Central memory CD8-positive, alpha-beta T cell (primary cell): ENCODE data around the gene INPP5A.

Source experiments
- ATAC-seq: fragments of 150-1000 bp; cut with Tn5 transposase; replicated peaks from 2 replicates; pipeline ENCODE4 v1.10.0; 2022; ENCODE audit warnings: mild to moderate bottlenecking, moderate FRiP score, moderate number of reproducible peaks; ENCODE audit not compliant: poor library complexity, severe bottlenecking; ENCODE audit errors: extremely low read depth
- DNase-seq, 2 donors: peaks; one replicate each; pipeline ENCODE4 v3.0.0; 2021; ENCODE audit warnings: low spot score in 2 of 2
- H3K27ac Mint-ChIP-seq: one replicate; pipeline ENCODE4 v1.8.0; 2022; ENCODE audit warnings: low read depth, mild to moderate bottlenecking, moderate library complexity, mixed read lengths
- H3K27me3 Mint-ChIP-seq: one replicate; pipeline ENCODE4 v1.8.0; 2022; ENCODE audit warnings: mixed read lengths
- H3K36me3 Mint-ChIP-seq: one replicate; pipeline ENCODE4 v1.8.0; 2022; ENCODE audit warnings: mild to moderate bottlenecking, moderate library complexity, mixed read lengths; ENCODE audit not compliant: insufficient read depth
- H3K4me1 Mint-ChIP-seq: one replicate; pipeline ENCODE4 v1.8.0; 2022; ENCODE audit warnings: mixed read lengths
- H3K4me3 Mint-ChIP-seq: one replicate; pipeline ENCODE4 v1.8.0; 2022; ENCODE audit warnings: mild to moderate bottlenecking, moderate library complexity, mixed read lengths
- H3K9me3 Mint-ChIP-seq: one replicate; pipeline ENCODE4 v1.8.0; 2022; ENCODE audit warnings: mixed read lengths

The INPP5A gene

GRCh38 chr10:132716691-132717490 is 179.3 kb downstream of the INPP5A start:
- DNase-seq (no peak), ATAC-seq (no peak)
- Mint-ChIP-seq H3K27ac (no peak overlapping the region), H3K27me3 (no peaks in the 10 kb centered on the region), H3K4me1 (no peaks in the 10 kb centered on the region), H3K4me3 (no peak overlapping the region), H3K9me3 (no peaks in the 10 kb centered on the region), H3K36me3 (peaks cover 2% of the 10 kb centered on the region)

- DNase-seq, result no peak
- H3K27ac Mint-ChIP-seq, result no peak overlapping the region
- ATAC-seq, result no peak
- H3K9me3 Mint-ChIP-seq, result no peaks in the 10 kb centered on the region
- no peaks in the 10 kb centered on the region for H3K4me1 Mint-ChIP-seq
- H3K36me3 Mint-ChIP-seq, result peaks cover 1% of the 10 kb centered on the region
- no peak overlapping the region for H3K4me3 Mint-ChIP-seq
- H3K27me3 Mint-ChIP-seq, result no peaks in the 10 kb centered on the region
Observed at GRCh38 chr10:132721725-132722124, 184.1 kb downstream of the INPP5A start.

DNA sequence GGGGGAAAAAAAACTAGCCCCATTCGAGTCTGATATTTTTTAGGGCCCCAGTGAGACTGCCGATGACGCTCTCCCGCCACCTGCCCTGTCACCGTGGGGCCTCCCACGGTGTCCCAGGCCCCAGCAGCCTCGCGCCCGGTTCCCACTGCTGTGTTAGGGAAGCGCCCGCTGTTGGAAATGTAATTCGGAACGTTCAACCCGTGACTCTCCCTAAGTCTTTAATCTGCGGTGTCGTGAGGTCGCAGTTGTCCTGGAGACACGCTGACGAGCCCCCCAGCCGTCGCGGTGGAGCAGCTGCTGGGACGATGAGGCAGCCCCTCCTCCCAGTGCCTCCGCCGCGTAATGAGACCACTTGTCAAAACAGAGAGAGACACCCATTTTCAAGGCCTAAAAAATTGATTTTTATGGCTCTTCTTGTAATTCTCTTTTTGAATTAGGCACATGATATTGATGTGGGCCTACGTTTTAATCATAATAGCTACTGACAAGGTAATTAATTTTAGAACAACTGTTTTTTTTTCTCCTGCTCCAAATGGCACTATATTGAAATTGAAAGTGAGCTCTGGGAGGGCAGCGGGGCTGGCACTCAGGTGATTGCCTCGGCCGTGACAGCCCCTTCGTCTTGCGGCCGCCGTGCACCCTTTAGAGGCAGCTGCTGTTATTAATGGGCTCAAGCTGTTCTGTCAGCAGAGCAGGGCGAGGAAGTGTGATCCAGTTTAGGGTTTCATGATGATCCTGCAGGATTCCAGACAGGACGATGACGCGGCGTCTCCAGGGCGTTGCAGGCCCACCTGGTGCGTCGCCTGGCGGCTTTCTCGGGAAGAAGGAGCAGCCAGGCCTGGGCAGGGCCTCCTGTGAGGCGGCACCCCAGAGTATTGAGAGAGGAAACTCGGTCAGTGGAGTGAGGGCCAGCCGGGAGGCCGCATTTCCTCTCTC is 185.1 kb downstream of the INPP5A start:
- no peak overlapping the region for H3K27ac Mint-ChIP-seq
- H3K9me3 Mint-ChIP-seq, result no peaks in the 10 kb centered on the region
- ATAC-seq (no peak), DNase-seq (no peak)
- H3K27me3 Mint-ChIP-seq, result no peaks in the 10 kb centered on the region
- H3K4me1 Mint-ChIP-seq, result no peaks in the 10 kb centered on the region
- H3K4me3 Mint-ChIP-seq, result no peak overlapping the region
- peaks cover 1% of the 10 kb centered on the region for H3K36me3 Mint-ChIP-seq

DNA sequence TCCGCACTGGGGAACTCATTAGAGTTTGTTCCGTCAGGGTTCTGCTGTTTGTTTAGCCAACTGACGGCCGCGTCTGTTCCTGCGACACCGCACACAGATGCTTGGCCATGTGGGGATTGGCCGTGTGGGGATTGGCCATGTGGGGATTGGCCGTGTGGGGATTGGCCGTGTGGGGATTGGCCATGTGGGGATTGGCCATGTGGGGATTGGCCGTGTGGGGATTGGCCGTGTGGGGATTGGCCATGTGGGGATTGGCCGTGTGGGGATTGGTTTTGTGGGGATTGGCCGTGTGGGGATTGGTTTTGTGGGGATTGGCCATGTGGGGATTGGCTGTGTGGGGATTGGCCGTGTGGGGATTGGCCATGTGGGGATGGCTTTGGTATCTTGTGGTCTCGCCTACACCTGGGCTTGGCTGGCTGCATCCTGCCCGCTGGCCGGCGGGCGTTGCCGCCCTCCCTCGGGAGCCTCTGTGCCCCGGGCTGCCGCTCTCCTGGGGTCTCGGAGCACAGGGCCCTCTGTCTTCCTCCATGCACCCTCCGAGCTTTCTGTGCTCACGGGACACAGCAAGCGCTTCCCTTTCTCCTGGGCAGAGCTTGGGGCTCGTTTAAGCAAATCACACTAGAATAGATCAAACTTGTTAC is 185.9 kb downstream of the INPP5A start:
- Mint-ChIP-seq H3K27me3 (no peaks in the 10 kb centered on the region), H3K4me3 (no peak overlapping the region), H3K9me3 (no peaks in the 10 kb centered on the region), H3K36me3 (peaks cover 1% of the 10 kb centered on the region), H3K4me1 (no peaks in the 10 kb centered on the region), H3K27ac (no peak overlapping the region)
- DNase-seq (no peak), ATAC-seq (no peak)

DNA sequence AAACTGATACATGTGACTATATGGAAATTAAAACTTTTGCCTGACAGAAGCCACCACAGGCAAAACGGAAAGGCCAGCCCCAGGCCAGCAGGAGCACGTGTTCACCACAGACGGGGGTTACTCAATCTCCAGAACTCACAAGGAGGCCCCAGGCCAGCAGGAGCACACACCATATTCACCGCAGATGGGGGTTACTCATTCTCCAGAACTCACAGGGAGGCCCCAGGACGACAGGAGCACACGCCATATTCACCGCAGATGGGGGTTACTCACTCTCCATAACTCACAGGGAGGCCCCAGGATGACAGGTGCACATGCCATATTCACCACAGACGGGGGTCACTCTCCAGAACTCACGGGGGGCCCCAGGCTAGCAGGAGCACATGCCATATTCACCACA is 186.9 kb downstream of the INPP5A start:
- Mint-ChIP-seq H3K27me3 (no peaks in the 10 kb centered on the region), H3K9me3 (no peaks in the 10 kb centered on the region), H3K36me3 (peaks cover 1% of the 10 kb centered on the region), H3K4me3 (no peak overlapping the region), H3K4me1 (no peaks in the 10 kb centered on the region), H3K27ac (no peak overlapping the region)
- DNase-seq, result no peak
- ATAC-seq, result no peak

GRCh38 chr10:132725202-132725601 is 187.6 kb downstream of the INPP5A start:
- H3K27me3 Mint-ChIP-seq, result no peaks in the 10 kb centered on the region
- no peak overlapping the region for H3K27ac Mint-ChIP-seq
- DNase-seq (no peak), ATAC-seq (no peak)
- peaks cover 1% of the 10 kb centered on the region for H3K36me3 Mint-ChIP-seq
- no peaks in the 10 kb centered on the region for H3K9me3 Mint-ChIP-seq
- no peaks in the 10 kb centered on the region for H3K4me1 Mint-ChIP-seq
- no peak overlapping the region for H3K4me3 Mint-ChIP-seq

GRCh38 chr10:132726194-132726593 is 188.6 kb downstream of the INPP5A start:
- H3K27ac Mint-ChIP-seq, result no peak overlapping the region

DNA sequence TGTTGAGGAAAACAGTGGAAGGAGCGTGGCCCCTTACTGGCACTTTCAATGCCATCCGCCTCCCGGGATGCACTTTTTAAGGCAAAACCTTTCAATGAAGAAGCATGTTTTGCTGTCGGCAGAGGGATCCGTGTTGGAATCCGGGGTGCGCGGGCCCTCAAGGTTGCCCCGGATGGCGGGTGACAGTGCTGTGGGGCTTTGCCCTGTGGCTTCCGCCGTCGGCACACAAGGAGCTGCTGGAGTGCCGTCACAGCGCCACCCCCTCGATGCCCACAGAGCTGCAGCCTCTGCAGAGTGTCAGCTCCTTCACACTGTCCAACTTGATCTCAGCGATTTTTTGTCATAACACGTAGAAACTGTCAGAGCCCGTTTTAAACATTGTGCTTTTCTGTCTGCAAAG is 189.4 kb downstream of the INPP5A start:
- H3K27ac Mint-ChIP-seq, result no peak overlapping the region
- DNase-seq, result no peak
- no peak overlapping the region for H3K4me3 Mint-ChIP-seq
- H3K4me1 Mint-ChIP-seq, result no peaks in the 10 kb centered on the region
- peaks cover 1% of the 10 kb centered on the region for H3K36me3 Mint-ChIP-seq
- no peaks in the 10 kb centered on the region for H3K27me3 Mint-ChIP-seq
- no peaks in the 10 kb centered on the region for H3K9me3 Mint-ChIP-seq
- ATAC-seq, result no peak

More at GRCh38 chr10:132726194-132726593, 188.6 kb downstream of the INPP5A start:
- Mint-ChIP-seq H3K9me3 (no peaks in the 10 kb centered on the region), H3K4me1 (no peaks in the 10 kb centered on the region), H3K27me3 (no peaks in the 10 kb centered on the region), H3K36me3 (peaks cover 1% of the 10 kb centered on the region), H3K4me3 (no peak overlapping the region)
- DNase-seq (no peak), ATAC-seq (no peak)

DNA sequence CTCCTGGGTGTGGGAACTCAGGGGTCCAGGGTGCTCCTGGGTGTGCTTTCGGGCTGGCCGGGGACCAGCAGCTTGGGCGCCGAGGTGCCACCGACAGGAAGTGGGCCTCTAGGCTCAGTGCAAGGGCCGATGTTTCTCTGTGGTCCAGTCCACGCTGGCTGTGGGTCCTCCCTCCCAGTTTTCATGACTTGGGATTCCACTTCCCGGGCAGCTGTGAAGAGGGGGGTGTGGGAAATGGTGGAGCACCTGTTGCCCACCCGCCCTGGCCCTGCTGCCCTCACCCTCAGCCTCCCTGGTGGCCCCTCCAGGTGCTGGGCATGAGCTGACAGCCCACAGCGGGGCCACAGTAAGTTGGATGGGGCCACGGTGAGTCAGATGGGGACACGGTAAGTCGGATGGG is 189.8 kb downstream of the INPP5A start:
- Mint-ChIP-seq H3K4me1 (no peaks in the 10 kb centered on the region), H3K9me3 (no peaks in the 10 kb centered on the region), H3K27me3 (no peaks in the 10 kb centered on the region), H3K36me3 (no peaks in the 10 kb centered on the region), H3K4me3 (no peak overlapping the region), H3K27ac (no peak overlapping the region)
- DNase-seq (no peak), ATAC-seq (no peak)

DNA sequence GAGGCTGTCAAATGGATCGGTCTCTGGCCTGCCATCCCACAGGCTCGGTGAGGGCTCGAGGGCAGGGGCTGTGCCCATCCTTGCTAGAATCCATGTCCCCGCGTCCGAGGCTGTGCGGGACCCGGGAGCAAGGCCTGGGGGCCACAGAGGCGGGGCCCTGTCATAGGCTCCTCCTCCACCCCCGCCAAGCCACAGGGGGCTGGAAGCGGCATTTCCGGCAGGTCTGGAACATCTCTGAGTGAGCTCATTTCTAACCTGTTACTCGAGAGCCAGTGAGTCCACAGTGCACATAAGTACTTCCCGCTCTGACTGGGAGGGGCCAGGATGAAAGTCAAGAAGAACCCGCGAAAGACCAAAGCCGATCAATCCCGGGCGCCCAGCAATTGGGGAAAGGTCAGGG is 190.7 kb downstream of the INPP5A start:
- Mint-ChIP-seq H3K27ac (no peak overlapping the region), H3K4me1 (no peaks in the 10 kb centered on the region), H3K27me3 (no peaks in the 10 kb centered on the region), H3K4me3 (no peak overlapping the region), H3K36me3 (no peaks in the 10 kb centered on the region), H3K9me3 (no peaks in the 10 kb centered on the region)
- no peak for ATAC-seq
- DNase-seq, result no peak

DNA sequence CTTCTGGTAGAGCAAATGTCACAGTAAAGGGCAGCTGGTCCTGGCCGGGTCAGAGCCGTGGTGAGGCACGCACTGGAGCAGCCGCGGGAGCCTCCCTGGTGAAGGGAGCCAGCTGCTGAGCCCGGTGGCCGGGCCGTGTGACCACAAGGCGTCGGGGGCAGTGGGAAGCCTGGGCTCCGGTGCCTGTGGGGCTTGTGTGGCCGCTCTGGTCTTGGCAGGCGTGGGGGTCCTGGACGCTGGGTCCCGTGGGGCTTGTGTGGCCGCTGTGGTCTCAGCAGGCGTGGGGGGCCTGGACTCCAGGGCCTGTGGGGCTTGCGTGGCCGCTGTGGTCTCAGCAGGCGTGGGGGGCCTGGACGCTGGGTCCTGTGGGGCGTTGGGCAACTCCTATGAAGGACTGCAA is 191.2 kb downstream of the INPP5A start:
- no peaks in the 10 kb centered on the region for H3K36me3 Mint-ChIP-seq
- no peaks in the 10 kb centered on the region for H3K4me1 Mint-ChIP-seq
- no peak overlapping the region for H3K27ac Mint-ChIP-seq
- DNase-seq, result no peak
- no peak for ATAC-seq
- no peak overlapping the region for H3K4me3 Mint-ChIP-seq
- H3K9me3 Mint-ChIP-seq, result no peaks in the 10 kb centered on the region
- no peaks in the 10 kb centered on the region for H3K27me3 Mint-ChIP-seq

GRCh38 chr10:132729810-132730572 is 192.4 kb downstream of the INPP5A start:
- H3K36me3 Mint-ChIP-seq, result no peaks in the 10 kb centered on the region
- no peaks in the 10 kb centered on the region for H3K9me3 Mint-ChIP-seq
- H3K4me1 Mint-ChIP-seq, result no peaks in the 10 kb centered on the region
- H3K27ac Mint-ChIP-seq, result no peak overlapping the region
- DNase-seq (no peak), ATAC-seq (no peak)
- no peaks in the 10 kb centered on the region for H3K27me3 Mint-ChIP-seq
- H3K4me3 Mint-ChIP-seq, result no peak overlapping the region
